NB4 (cell line): ENCODE data around the gene SMURF1.

Experiments
- CTCF ChIP-seq: IDR thresholded peaks from one replicate; pipeline ENCODE4 v1.5.1; 2012; ENCODE audit warnings: low read depth, low read length
- TF ChIP-seq, protein P1 (sequence below): IDR thresholded peaks from 2 replicates; pipeline ENCODE4 v1.6.1; 2011; ENCODE audit warnings: low read depth, low read length

DNA sequence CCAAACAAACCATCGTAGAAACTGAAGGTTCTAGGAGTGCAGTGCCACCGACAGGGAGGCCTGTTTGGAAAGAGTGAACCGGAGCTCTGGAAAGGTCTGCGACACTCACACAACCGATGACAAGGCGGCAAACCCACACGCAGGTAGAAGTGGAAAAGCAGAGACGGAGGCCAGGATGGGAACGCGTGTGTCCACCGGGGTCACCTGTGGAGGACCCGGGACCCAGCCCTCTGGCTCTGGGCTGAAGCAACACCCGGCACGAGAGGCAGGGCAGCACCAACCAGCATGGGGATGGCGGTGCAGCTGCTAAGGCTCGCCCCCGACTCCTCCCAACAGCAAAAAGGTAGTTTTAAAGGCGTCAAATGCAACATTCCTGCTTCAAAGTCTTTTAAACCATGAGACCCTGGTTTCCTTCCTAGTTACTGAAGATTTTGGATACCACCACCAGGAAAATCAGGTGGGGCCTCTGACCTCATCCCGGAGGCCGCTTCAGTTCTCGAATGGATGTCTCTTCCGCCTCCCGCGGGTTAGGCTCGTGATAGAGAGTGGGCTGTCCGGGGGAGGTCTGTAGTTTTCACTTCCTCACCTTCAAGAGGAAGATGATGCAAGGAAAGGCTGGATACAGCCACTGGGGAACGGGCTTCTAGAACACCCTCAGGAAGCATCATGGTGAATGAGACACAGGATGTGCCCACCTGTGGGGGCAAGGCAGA, 115.5 kb downstream of the SMURF1 start:
- no peak for TF ChIP-seq CTCF
- TF ChIP-seq, protein P1, sequence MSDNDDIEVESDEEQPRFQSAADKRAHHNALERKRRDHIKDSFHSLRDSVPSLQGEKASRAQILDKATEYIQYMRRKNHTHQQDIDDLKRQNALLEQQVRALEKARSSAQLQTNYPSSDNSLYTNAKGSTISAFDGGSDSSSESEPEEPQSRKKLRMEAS: no peak
